ENCODE results near the gene HSBP1L1. TPM values are rescaled to one million over a fixed set of nuclear protein-coding genes. Genes with fewer than 3 reads are reported as not detected.

HSBP1L1 gene
- polyA plus RNA-seq, 1 of the 3 experiments (the other 2 are of a cell fraction): 7.4 TPM

GRCh38 chr18:79926306-79926705 lies 38.1 kb upstream of the HSBP1L1 start:
- CTCF ChIA-PET: no interaction called here

More at GRCh38 chr18:79926306-79926705, 38.1 kb upstream of the HSBP1L1 start:
- Histone ChIP-seq H3K27me3 (ENCODE audit: insufficient read depth) (no peaks in the 10 kb centered on the region), H3K27ac (ENCODE audit: low read depth in 2 of 2, low read length in 1 of 2) (no peak overlapping the region), H3K9me2 (no peaks in the 10 kb centered on the region), H2AFZ (ENCODE audit: low read depth) (no peak overlapping the region), H3K9me3 (peaks cover 21% of the 10 kb centered on the region), H3K9ac (no peak overlapping the region), H3F3A (replicated peaks; ENCODE audit: insufficient read depth) (peaks cover 12% of the 10 kb centered on the region), H3K36me3 (replicated peaks in 1 of 2; ENCODE audit: control insufficient read depth in 1 of 2, insufficient read depth in 2 of 2, low read length in 1 of 2) (peaks cover 3 to 15% of the 10 kb centered on the region in 2 experiments), H3K4me2 (no peak overlapping the region), H3K4me1 (ENCODE audit: control insufficient read depth in 1 of 2, insufficient read depth in 2 of 2, low read depth in 1 of 2, low read length in 1 of 2) (no peaks in the 10 kb centered on the region), H3K4me3 (ENCODE audit: low read depth in 2 of 2, low read length in 1 of 2) (no peak overlapping the region), H4K20me1 (ENCODE audit: insufficient read depth) (no peaks in the 10 kb centered on the region), H3K79me2 (ENCODE audit: insufficient read depth) (peaks cover 20% of the 10 kb centered on the region; the same call in 1 of the 2 replicates)
- TF ChIP-seq TAF1 (IDR thresholded peaks at IDR 0.05; ENCODE audit: borderline replicate concordance, low read depth, low read length) (no peak), PBX3 (IDR thresholded peaks at IDR 0.05) (no peak), MXI1 (IDR thresholded peaks at IDR 0.05; ENCODE audit: low read depth, low read length) (no peak), EZH2phosphoT487 (IDR thresholded peaks at IDR 0.05; ENCODE audit: borderline replicate concordance, low read depth) (no peak), JUND (IDR thresholded peaks at IDR 0.05) (no peak), TCF12 (IDR thresholded peaks at IDR 0.05) (no peak), SMC3 (IDR thresholded peaks at IDR 0.05; ENCODE audit: low read depth, low read length) (no peak), FOXJ3 (CRISPR knock-in tag; IDR thresholded peaks at IDR 0.05) (no peak), USF1 (IDR thresholded peaks at IDR 0.05; ENCODE audit: borderline replicate concordance, low read depth) (no peak), ZBTB33 (IDR thresholded peaks at IDR 0.05; ENCODE audit: borderline replicate concordance, low read depth) (no peak), RAD21 (IDR thresholded peaks at IDR 0.05; ENCODE audit: low read length) (no peak), FOXM1 (IDR thresholded peaks at IDR 0.05; ENCODE audit: low read depth) (no peak), RCOR1 (IDR thresholded peaks at IDR 0.05; ENCODE audit: low read length) (no peak)
- POLR2A ChIA-PET: no interaction called here
- WGBS (ENCODE audit: low lambda C conversion rate): 97% methylated on average over 11 of the region's 11 CpGs
- no peak for DNase-seq
